C4-2B (cell line): ENCODE results near the gene C5AR1.

Experiments
- ZFX ChIP-seq: fragments of 450-650 bp; IDR thresholded peaks from 2 replicates; pipeline ENCODE4 v1.6.1; 2017
- TF ChIP-seq, protein P1 (sequence below): fragments of 450-650 bp; conservative IDR thresholded peaks from 2 replicates; pipeline ENCODE4 v1.5.1; 2017; ENCODE audit warnings: mild to moderate bottlenecking

DNA sequence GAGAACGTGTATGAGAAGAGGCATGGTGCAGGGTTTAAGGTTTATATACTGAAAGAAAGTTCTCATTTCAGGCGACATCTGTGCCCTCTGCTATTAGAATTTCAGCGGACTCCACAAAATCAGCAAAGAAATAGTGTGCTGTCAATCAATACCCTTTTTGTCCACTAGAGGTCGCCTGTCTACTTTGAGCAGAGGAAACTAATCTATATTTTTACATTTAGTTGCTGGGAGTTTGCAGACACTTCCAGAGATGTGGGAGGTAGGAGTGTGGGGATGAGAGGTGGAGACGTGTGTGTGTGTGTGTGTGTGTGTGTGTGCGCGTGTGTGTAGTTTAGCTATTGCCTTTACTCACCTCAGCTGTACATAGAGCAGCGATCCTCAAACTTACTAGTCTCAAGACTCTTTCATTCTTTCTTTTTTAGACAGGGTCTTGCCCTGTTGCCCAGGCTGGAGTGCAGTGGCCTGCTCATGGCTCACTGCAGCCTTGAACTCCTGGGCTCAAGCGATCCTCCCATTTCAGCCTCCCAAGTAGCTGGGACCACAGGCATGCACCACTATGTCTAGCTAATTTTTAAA lies 25.2 kb upstream of the C5AR1 start:
- TF ChIP-seq, protein P1, sequence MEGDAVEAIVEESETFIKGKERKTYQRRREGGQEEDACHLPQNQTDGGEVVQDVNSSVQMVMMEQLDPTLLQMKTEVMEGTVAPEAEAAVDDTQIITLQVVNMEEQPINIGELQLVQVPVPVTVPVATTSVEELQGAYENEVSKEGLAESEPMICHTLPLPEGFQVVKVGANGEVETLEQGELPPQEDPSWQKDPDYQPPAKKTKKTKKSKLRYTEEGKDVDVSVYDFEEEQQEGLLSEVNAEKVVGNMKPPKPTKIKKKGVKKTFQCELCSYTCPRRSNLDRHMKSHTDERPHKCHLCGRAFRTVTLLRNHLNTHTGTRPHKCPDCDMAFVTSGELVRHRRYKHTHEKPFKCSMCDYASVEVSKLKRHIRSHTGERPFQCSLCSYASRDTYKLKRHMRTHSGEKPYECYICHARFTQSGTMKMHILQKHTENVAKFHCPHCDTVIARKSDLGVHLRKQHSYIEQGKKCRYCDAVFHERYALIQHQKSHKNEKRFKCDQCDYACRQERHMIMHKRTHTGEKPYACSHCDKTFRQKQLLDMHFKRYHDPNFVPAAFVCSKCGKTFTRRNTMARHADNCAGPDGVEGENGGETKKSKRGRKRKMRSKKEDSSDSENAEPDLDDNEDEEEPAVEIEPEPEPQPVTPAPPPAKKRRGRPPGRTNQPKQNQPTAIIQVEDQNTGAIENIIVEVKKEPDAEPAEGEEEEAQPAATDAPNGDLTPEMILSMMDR: peak; percentile 80
- TF ChIP-seq ZFX: no peak
